ENCODE measurements around the gene PRKG1. TPM values are rescaled to one million over a fixed set of nuclear protein-coding genes. Genes with fewer than 3 reads are reported as not detected.

PRKG1 gene
- total RNA-seq, 2 donors from 2014 or later = 1.3 to 2.7 TPM

DNA sequence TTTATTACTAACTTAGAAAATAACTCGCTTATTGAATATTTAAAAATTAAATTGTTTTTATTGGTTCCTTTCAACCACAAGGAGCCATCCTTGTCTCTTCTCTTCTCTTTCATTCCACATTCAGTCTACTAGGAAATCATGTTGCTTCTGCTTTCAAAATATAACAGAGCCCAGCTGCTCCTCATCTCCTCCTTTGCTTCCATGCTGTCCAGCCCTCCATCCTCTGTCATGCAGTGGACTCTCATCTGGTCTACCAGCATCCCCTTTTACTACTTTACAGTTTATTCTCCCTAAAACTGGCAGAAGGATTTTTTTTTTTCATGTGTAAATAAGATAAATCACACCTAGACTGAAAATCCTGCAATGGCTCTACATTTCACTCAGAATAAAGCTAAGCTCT, 823.3 kb downstream of the PRKG1 start:
- no peak for TF ChIP-seq CTCF (conservative IDR thresholded peaks at IDR 0.05)

GRCh38 chr10:51900180-51900579, 825.9 kb downstream of the PRKG1 start:
- H3K4me1 Mint-ChIP-seq = no peaks in the 10 kb centered on the region
- H3K36me3 ChIP-seq (ENCODE audit: control insufficient read depth, insufficient read depth, low read length) = no peaks in the 10 kb centered on the region
- peaks cover 8% of the 10 kb centered on the region for H3K27me3 ChIP-seq (ENCODE audit: control insufficient read depth, insufficient read depth, low read length, poor library complexity, severe bottlenecking)
- no peak for DNase-seq
- H3K27me3 Mint-ChIP-seq (ENCODE audit: insufficient read depth) = peaks cover 4% of the 10 kb centered on the region
- H3K9me3 ChIP-seq (ENCODE audit: control insufficient read depth, low read length) = no peaks in the 10 kb centered on the region
- TF ChIP-seq CTCF (conservative IDR thresholded peaks at IDR 0.05) = no peak
- H3K36me3 Mint-ChIP-seq (ENCODE audit: low read depth) = no peaks in the 10 kb centered on the region
- no peak overlapping the region for H3K4me3 ChIP-seq (ENCODE audit: low read length)
- no peak overlapping the region for H3K9ac ChIP-seq (ENCODE audit: extremely low read depth, low read length, poor library complexity, severe bottlenecking)
- no peaks in the 10 kb centered on the region for H3K9me3 Mint-ChIP-seq
- 100% methylated on average over 1 of the region's 1 CpG; no CpG with 5 or more reads in 1 of the 2 experiments for WGBS, 2 experiments (ENCODE audit: insufficient coverage in 1 of 2, insufficient read length in 1 of 2)
- no peak overlapping the region for H3K27ac Mint-ChIP-seq
- H3K4me1 ChIP-seq (ENCODE audit: control insufficient read depth, insufficient read depth, low read length) = no peaks in the 10 kb centered on the region
- no peak overlapping the region for H3K4me3 Mint-ChIP-seq
- no peak overlapping the region for H3K27ac ChIP-seq (ENCODE audit: low read depth, low read length)

More for the DNA sequence above, 823.3 kb downstream of the PRKG1 start:
- Histone ChIP-seq H3K4me1 (ENCODE audit: control insufficient read depth, insufficient read depth, low read length) (no peaks in the 10 kb centered on the region), H3K9me3 (ENCODE audit: control insufficient read depth, low read length) (no peaks in the 10 kb centered on the region), H3K27ac (ENCODE audit: low read depth, low read length) (no peak overlapping the region), H3K27me3 (ENCODE audit: control insufficient read depth, insufficient read depth, low read length, poor library complexity, severe bottlenecking) (no peaks in the 10 kb centered on the region), H3K4me3 (ENCODE audit: low read length) (no peak overlapping the region), H3K9ac (ENCODE audit: extremely low read depth, low read length, poor library complexity, severe bottlenecking) (no peak overlapping the region), H3K36me3 (ENCODE audit: control insufficient read depth, insufficient read depth, low read length) (no peaks in the 10 kb centered on the region)
- H3K4me3 Mint-ChIP-seq = no peak overlapping the region
- DNase-seq = no peak
- H3K27me3 Mint-ChIP-seq (ENCODE audit: insufficient read depth) = no peaks in the 10 kb centered on the region
- WGBS, 2 experiments (ENCODE audit: insufficient coverage in 1 of 2, insufficient read length in 1 of 2) = no CpG with 5 or more reads among the region's 1 CpG
- H3K27ac Mint-ChIP-seq = no peak overlapping the region
- H3K36me3 Mint-ChIP-seq (ENCODE audit: low read depth) = no peaks in the 10 kb centered on the region
- no peaks in the 10 kb centered on the region for H3K4me1 Mint-ChIP-seq
- H3K9me3 Mint-ChIP-seq = no peaks in the 10 kb centered on the region

DNA sequence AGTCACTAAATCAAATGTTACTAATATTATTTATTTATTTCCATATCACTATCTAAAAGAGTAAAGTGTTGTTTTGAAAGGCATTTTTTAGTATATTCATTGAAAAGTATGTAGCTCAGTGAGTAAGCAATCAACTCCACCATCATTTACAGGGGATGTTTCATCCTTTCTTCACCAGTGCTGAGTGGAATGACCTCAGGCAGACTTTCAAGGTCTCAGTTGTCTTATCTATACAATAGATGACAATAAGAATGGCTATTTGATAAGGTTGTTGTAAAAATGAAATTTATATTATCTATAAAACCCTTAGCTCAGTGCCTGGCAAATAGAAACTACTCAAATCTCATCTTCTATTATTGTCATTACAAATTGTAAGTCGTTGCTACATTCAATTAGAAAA, 829.4 kb downstream of the PRKG1 start:
- no peaks in the 10 kb centered on the region for H3K36me3 Mint-ChIP-seq (ENCODE audit: low read depth)
- Histone ChIP-seq H3K27me3 (ENCODE audit: control insufficient read depth, insufficient read depth, low read length, poor library complexity, severe bottlenecking) (peaks cover 8% of the 10 kb centered on the region), H3K27ac (ENCODE audit: low read depth, low read length) (no peak overlapping the region), H3K9ac (ENCODE audit: extremely low read depth, low read length, poor library complexity, severe bottlenecking) (no peak overlapping the region), H3K9me3 (ENCODE audit: control insufficient read depth, low read length) (peaks cover 8% of the 10 kb centered on the region), H3K4me3 (ENCODE audit: low read length) (no peak overlapping the region), H3K36me3 (ENCODE audit: control insufficient read depth, insufficient read depth, low read length) (no peaks in the 10 kb centered on the region), H3K4me1 (ENCODE audit: control insufficient read depth, insufficient read depth, low read length) (no peaks in the 10 kb centered on the region)
- H3K9me3 Mint-ChIP-seq = peaks cover 3% of the 10 kb centered on the region
- H3K4me1 Mint-ChIP-seq = peaks cover 21% of the 10 kb centered on the region
- no peak overlapping the region for H3K27ac Mint-ChIP-seq
- TF ChIP-seq CTCF (conservative IDR thresholded peaks at IDR 0.05) = no peak
- peaks cover 6% of the 10 kb centered on the region for H3K27me3 Mint-ChIP-seq (ENCODE audit: insufficient read depth)
- no peak overlapping the region for H3K4me3 Mint-ChIP-seq
- 97 to 100% methylated on average over 1 of the region's 1 CpG for WGBS, 2 experiments (ENCODE audit: insufficient coverage in 1 of 2, insufficient read length in 1 of 2)
- DNase-seq = no peak
